Thoracic aorta (tissue), 2 donors: ENCODE results near the gene MOAP1. TPM values are rescaled to one million over a fixed set of nuclear protein-coding genes. Genes with fewer than 3 reads are reported as not detected.

Experiments used
- ATAC-seq: fragments of 150-250 bp; one replicate; pipeline ENCODE4 v1.8.0; 2017; ENCODE audit warnings: low read depth; ENCODE audit not compliant: insufficient number of reproducible peaks, low FRiP score
- DNase-seq: peaks from one replicate; pipeline ENCODE4 v3.0.0-alpha.2; 2020; ENCODE audit warnings: low spot score
- H3K27ac ChIP-seq, 2 donors: fragments of 200-600 bp; sonication (generic); 1 replicate in 1 of 2; 2 replicates in 1 of 2; pipeline ENCODE4 v1.5.1; 2016; ENCODE audit warnings: mild to moderate bottlenecking in 2 of 2, moderate library complexity in 2 of 2
- H3K27me3 ChIP-seq: fragments of 200-600 bp; sonication (generic); replicated peaks from 2 replicates; pipeline ENCODE4 v1.6.0; 2016; ENCODE audit warnings: mild to moderate bottlenecking; ENCODE audit not compliant: insufficient read depth
- H3K36me3 ChIP-seq: fragments of 200-600 bp; sonication (generic); one replicate; pipeline ENCODE4 v1.5.1; 2016
- H3K4me1 ChIP-seq, 2 donors: fragments of 200-600 bp; sonication (generic); 1 replicate in 1 of 2; 2 replicates in 1 of 2; pipeline versions ENCODE4 v1.5.1 to v1.6.0; 2016; ENCODE audit warnings: low read depth in 2 of 2, mild to moderate bottlenecking in 1 of 2; ENCODE audit not compliant: control insufficient read depth in 1 of 2
- H3K4me3 ChIP-seq: fragments of 200-600 bp; sonication (generic); 2 replicates; pipeline ENCODE4 v1.5.1; 2016; ENCODE audit warnings: mild to moderate bottlenecking
- H3K9me3 ChIP-seq: fragments of 200-600 bp; sonication (generic); 2 replicates; pipeline ENCODE4 v1.5.1; 2016
- total RNA-seq, 2 donors: library from RNA; depleted of rRNA; stranded (reverse); fragments of >200 nt; gene quantifications; one replicate each; pipeline versions ENCODE4 v1.1.0 to v1.2.3, GENCODE V29; 2016
- TF ChIP-seq, protein P1 (sequence below): fragments of 200-600 bp; sonication (generic); IDR thresholded peaks from one replicate; pipeline ENCODE4 v1.5.1; 2019; ENCODE audit warnings: antibody characterized with exemption

Gene MOAP1
- total RNA-seq, 2 donors from 2014 or later, result 26.0 to 28.6 TPM

DNA sequence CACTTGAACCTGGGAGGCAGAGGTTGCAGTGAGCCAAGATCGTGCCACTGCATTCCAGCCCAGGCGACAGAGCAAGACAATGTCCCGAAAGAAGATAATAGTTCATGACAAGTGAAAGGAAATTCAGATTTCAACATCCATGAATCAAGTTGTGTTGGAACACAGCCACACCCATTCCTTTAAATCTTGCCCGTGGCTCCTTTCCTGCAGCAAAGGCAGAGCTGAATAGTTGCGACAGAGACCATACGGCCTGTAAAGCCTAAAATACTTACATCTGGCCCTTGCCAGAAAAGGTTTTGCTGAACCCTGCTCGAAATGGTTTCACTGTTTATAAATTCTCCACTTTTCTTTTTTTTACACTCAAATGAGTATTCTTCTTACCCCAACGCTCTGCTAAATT lies 51.2 kb downstream of the MOAP1 start:
- DNase-seq, result no peak
- ATAC-seq, result no peak
- Histone ChIP-seq H3K27me3 (no peaks in the 10 kb centered on the region), H3K27ac (no peak overlapping the region), H3K36me3 (no peaks in the 10 kb centered on the region), H3K4me1 (no peaks in the 10 kb centered on the region), H3K4me3 (no peak overlapping the region), H3K9me3 (no peaks in the 10 kb centered on the region)
- TF ChIP-seq, protein P1, sequence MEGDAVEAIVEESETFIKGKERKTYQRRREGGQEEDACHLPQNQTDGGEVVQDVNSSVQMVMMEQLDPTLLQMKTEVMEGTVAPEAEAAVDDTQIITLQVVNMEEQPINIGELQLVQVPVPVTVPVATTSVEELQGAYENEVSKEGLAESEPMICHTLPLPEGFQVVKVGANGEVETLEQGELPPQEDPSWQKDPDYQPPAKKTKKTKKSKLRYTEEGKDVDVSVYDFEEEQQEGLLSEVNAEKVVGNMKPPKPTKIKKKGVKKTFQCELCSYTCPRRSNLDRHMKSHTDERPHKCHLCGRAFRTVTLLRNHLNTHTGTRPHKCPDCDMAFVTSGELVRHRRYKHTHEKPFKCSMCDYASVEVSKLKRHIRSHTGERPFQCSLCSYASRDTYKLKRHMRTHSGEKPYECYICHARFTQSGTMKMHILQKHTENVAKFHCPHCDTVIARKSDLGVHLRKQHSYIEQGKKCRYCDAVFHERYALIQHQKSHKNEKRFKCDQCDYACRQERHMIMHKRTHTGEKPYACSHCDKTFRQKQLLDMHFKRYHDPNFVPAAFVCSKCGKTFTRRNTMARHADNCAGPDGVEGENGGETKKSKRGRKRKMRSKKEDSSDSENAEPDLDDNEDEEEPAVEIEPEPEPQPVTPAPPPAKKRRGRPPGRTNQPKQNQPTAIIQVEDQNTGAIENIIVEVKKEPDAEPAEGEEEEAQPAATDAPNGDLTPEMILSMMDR, result no peak

DNA sequence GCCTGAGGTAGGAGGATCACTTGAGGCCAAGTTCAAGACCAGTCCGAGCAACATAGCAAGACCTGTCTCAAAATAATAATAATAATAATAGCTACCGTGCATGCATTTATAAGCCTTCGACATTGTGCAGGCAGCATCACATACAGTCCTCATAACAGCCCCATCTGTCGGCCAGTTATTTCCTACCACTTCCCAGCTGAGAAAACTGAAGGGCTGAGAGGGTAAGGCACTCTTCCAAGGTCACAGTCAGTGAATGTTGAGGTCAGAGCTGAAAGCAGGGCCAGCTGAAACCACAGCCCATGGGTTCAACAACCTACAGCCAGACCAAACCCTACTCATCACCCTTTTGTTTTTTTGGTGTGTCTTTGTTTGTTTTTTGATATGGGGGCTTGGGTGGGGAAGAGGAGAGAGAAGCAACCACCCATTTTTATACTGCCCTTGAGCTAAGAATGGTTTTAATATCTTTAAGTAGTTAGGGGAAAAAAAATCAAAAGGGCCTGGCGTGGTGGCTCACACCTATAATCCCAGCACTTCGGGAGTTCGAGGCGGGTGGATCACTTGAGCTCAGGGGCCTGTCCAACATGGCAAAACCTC lies 52.1 kb downstream of the MOAP1 start:
- ATAC-seq, result no peak

More for the DNA sequence above, 52.1 kb downstream of the MOAP1 start:
- no peaks in the 10 kb centered on the region for H3K4me1 ChIP-seq
- no peak for DNase-seq
- TF ChIP-seq, protein P1, result no peak
- no peak overlapping the region for H3K4me3 ChIP-seq
- no peaks in the 10 kb centered on the region for H3K27me3 ChIP-seq
- H3K27ac ChIP-seq, result no peak overlapping the region
- no peaks in the 10 kb centered on the region for H3K36me3 ChIP-seq
- H3K9me3 ChIP-seq, result no peaks in the 10 kb centered on the region

Other genes with a start within 250 kb of the MOAP1 start
- gene ITPK1, start 69.0 kb downstream of the MOAP1 start, total RNA-seq, result 10 to 100 TPM; 53.8 to 85.0 TPM
- gene LYSET, start 420 bp upstream of the MOAP1 start, total RNA-seq, result 1 to 10 TPM; 3.2 to 5.2 TPM
- gene GON7, start 22.2 kb upstream of the MOAP1 start, total RNA-seq, result 1 to 10 TPM; 3.1 to 3.2 TPM
- gene UBR7, start 22.4 kb upstream of the MOAP1 start, total RNA-seq, result 10 to 100 TPM; 24.1 to 28.1 TPM
- gene BTBD7, start 148.1 kb upstream of the MOAP1 start, total RNA-seq, result 10 to 100 TPM; 21.9 to 30.5 TPM
- not detected for gene COX8C, start 162.3 kb upstream of the MOAP1 start, total RNA-seq
- under 1 TPM; 0.14 to 0.21 TPM for gene UNC79, start 246.0 kb upstream of the MOAP1 start, total RNA-seq